ENCODE results near the gene SLC35F6.

GRCh38 chr2:26786207-26787028 is 22.3 kb downstream of the SLC35F6 start:
- TF ChIP-seq POLR2AphosphoS5 (IDR thresholded peaks at IDR 0.05) (no peak), POLR2A (IDR thresholded peaks at IDR 0.05) (no peak), CTCF (IDR thresholded peaks at IDR 0.05) (no peak)

Measured in breast epithelium (tissue), 3 donors.